Neural progenitor cell (in vitro differentiated cells): ENCODE results near the gene AMIGO2. TPM values are rescaled to one million over a fixed set of nuclear protein-coding genes. Genes with fewer than 3 reads are reported as not detected.

Experiments
- DNase-seq: peaks from one replicate; pipeline ENCODE4 v3.0.0-alpha.2; 2016; ENCODE audit warnings: low spot score
- H2AFZ ChIP-seq: fragments of 200-600 bp; sonication (generic); replicated peaks from 2 replicates; pipeline ENCODE4 v1.6.1; 2016; ENCODE audit warnings: antibody characterized with exemption
- H3F3A ChIP-seq: fragments of 200-600 bp; sonication (generic); 2 replicates; pipeline ENCODE4 v1.6.1; 2016; ENCODE audit warnings: antibody characterized with exemption, low read depth
- H3K27ac ChIP-seq: fragments of 200-600 bp; sonication (generic); 2 replicates; pipeline ENCODE4 v1.5.1; 2016; ENCODE audit warnings: mild to moderate bottlenecking
- H3K27me3 ChIP-seq: fragments of 200-600 bp; sonication (generic); 2 replicates; pipeline ENCODE4 v1.6.1; 2016; ENCODE audit warnings: mild to moderate bottlenecking, moderate library complexity
- H3K36me3 ChIP-seq: fragments of 200-600 bp; sonication (generic); 2 replicates; pipeline ENCODE4 v1.5.1; 2016
- H3K4me1 ChIP-seq: fragments of 200-600 bp; sonication (generic); 2 replicates; pipeline ENCODE4 v1.6.1; 2016; ENCODE audit warnings: mixed run types
- H3K4me2 ChIP-seq: fragments of 200-600 bp; sonication (generic); 2 replicates; pipeline ENCODE4 v1.6.1; 2016
- H3K4me3 ChIP-seq: fragments of 200-600 bp; sonication (generic); 2 replicates; pipeline ENCODE4 v1.5.1; 2016
- H3K79me2 ChIP-seq: fragments of 200-600 bp; sonication (generic); 2 replicates; pipeline ENCODE4 v1.6.1; 2016; ENCODE audit warnings: low read depth
- H3K9ac ChIP-seq: fragments of 200-600 bp; sonication (generic); 2 replicates; pipeline ENCODE4 v1.6.1; 2016
- H3K9me3 ChIP-seq: fragments of 200-600 bp; sonication (generic); 2 replicates; pipeline ENCODE4 v1.5.1; 2016; ENCODE audit warnings: low read depth
- H4K20me1 ChIP-seq: fragments of 200-600 bp; sonication (generic); 2 replicates; pipeline ENCODE4 v1.6.1; 2016; ENCODE audit warnings: low read depth
- H3K27ac Mint-ChIP-seq: 3 replicates; pipeline ENCODE4 v1.8.0; 2021; ENCODE audit warnings: mixed read lengths
- H3K27me3 Mint-ChIP-seq: 2 replicates; pipeline ENCODE4 v1.8.0; 2022; ENCODE audit warnings: low read depth, mild to moderate bottlenecking, inconsistent platforms, moderate library complexity, mixed read lengths; ENCODE audit not compliant: insufficient read depth
- H3K36me3 Mint-ChIP-seq: 3 replicates; pipeline ENCODE4 v1.8.0; 2021; ENCODE audit warnings: mixed read lengths
- H3K4me1 Mint-ChIP-seq: 3 replicates; pipeline ENCODE4 v1.8.0; 2021; ENCODE audit warnings: mixed read lengths
- H3K4me3 Mint-ChIP-seq: 3 replicates; pipeline ENCODE4 v1.8.0; 2021; ENCODE audit warnings: mild to moderate bottlenecking, moderate library complexity, mixed read lengths
- H3K9me3 Mint-ChIP-seq: 3 replicates; pipeline ENCODE4 v1.8.0; 2020; ENCODE audit warnings: mixed read lengths
- EZH2 ChIP-seq: fragments of 200-600 bp; sonication (generic); IDR thresholded peaks from 2 replicates; pipeline ENCODE4 v1.6.1; 2017; ENCODE audit warnings: antibody characterized with exemption, mild to moderate bottlenecking, moderate library complexity
- EZH2phosphoT487 ChIP-seq: fragments of 200-600 bp; sonication (generic); IDR thresholded peaks from 2 replicates; pipeline ENCODE4 v1.6.1; 2017; ENCODE audit warnings: antibody characterized with exemption
- total RNA-seq: library from RNA; depleted of rRNA; stranded (reverse); fragments of >200 nt; gene quantifications from 2 replicates; pipeline ENCODE4 v1.2.3, GENCODE V29; 2015; ENCODE audit warnings: low replicate concordance
- TF ChIP-seq, protein P1 (sequence below): fragments of 200-600 bp; sonication (generic); IDR thresholded peaks from 2 replicates; pipeline ENCODE4 v1.5.1; 2017; ENCODE audit warnings: antibody characterized with exemption, mild to moderate bottlenecking

AMIGO2 gene
- total RNA-seq, 1 donor from 2014 or later, result 1.6 TPM

DNA sequence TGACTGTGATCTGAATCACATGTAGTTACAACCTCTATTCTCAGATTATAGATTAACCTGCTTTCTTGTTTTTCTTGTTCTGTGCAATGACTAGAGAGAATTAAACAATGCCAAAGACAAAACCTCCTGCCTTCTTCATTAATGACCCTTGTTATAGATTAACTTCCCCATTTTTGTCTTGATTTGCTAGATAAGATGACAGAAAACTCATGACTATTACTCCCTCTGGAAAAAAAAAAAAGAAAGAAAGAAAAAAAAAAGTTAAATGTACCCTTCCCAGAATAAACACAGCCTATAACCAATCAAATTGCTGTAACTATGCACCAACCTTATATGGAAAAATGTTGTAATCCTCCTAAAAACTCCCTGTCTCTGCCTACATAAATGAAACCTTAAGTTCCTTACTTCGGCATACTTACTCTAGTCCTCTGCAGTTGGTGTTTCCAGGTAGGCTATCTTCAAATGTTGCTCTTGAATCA is 41.5 kb downstream of the AMIGO2 start:
- H3F3A ChIP-seq, result no peaks in the 10 kb centered on the region
- H3K4me1 ChIP-seq, result no peaks in the 10 kb centered on the region
- H2AFZ ChIP-seq, result no peak overlapping the region
- Mint-ChIP-seq H3K36me3 (no peaks in the 10 kb centered on the region), H3K4me1 (no peaks in the 10 kb centered on the region), H3K27me3 (no peaks in the 10 kb centered on the region), H3K27ac (no peak overlapping the region), H3K9me3 (no peaks in the 10 kb centered on the region), H3K4me3 (no peak overlapping the region)
- H3K27ac ChIP-seq, result no peak overlapping the region
- no peaks in the 10 kb centered on the region for H3K79me2 ChIP-seq
- no peak overlapping the region for H3K9ac ChIP-seq
- no peak for DNase-seq
- H3K4me3 ChIP-seq, result no peak overlapping the region
- no peak overlapping the region for H3K4me2 ChIP-seq
- H3K9me3 ChIP-seq, result no peaks in the 10 kb centered on the region
- H3K27me3 ChIP-seq, result no peaks in the 10 kb centered on the region
- TF ChIP-seq, protein P1, sequence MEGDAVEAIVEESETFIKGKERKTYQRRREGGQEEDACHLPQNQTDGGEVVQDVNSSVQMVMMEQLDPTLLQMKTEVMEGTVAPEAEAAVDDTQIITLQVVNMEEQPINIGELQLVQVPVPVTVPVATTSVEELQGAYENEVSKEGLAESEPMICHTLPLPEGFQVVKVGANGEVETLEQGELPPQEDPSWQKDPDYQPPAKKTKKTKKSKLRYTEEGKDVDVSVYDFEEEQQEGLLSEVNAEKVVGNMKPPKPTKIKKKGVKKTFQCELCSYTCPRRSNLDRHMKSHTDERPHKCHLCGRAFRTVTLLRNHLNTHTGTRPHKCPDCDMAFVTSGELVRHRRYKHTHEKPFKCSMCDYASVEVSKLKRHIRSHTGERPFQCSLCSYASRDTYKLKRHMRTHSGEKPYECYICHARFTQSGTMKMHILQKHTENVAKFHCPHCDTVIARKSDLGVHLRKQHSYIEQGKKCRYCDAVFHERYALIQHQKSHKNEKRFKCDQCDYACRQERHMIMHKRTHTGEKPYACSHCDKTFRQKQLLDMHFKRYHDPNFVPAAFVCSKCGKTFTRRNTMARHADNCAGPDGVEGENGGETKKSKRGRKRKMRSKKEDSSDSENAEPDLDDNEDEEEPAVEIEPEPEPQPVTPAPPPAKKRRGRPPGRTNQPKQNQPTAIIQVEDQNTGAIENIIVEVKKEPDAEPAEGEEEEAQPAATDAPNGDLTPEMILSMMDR, result no peak
- no peak for TF ChIP-seq EZH2
- no peak for TF ChIP-seq EZH2phosphoT487
- no peaks in the 10 kb centered on the region for H3K36me3 ChIP-seq
- no peaks in the 10 kb centered on the region for H4K20me1 ChIP-seq

DNA sequence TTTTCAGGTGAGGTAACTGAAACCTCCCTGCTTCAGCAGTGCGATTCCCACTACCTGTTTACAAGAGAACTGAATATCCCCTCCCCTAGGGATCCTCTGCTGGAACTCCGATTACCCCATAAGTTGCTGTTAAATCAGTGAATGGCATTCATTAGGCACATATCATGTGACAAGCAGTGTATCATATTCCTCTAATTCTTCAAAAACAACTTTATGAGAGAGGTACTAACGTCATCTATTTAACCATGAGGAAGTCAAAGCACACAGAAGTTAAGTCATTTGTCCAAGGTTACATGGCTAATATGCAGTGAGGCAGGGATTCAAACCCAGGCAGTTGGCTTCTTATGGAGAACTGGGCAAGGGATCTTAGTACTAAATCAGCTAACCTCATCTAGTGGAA is 44.3 kb downstream of the AMIGO2 start:
- Histone ChIP-seq H3K27ac (no peak overlapping the region), H3K4me2 (no peak overlapping the region), H3F3A (no peaks in the 10 kb centered on the region), H3K9me3 (no peaks in the 10 kb centered on the region), H3K79me2 (no peaks in the 10 kb centered on the region), H3K36me3 (no peaks in the 10 kb centered on the region), H3K4me1 (no peaks in the 10 kb centered on the region), H2AFZ (no peak overlapping the region), H3K9ac (no peak overlapping the region), H3K4me3 (no peak overlapping the region), H4K20me1 (no peaks in the 10 kb centered on the region), H3K27me3 (no peaks in the 10 kb centered on the region)
- H3K27ac Mint-ChIP-seq, result no peak overlapping the region
- DNase-seq, result no peak
- no peak overlapping the region for H3K4me3 Mint-ChIP-seq
- no peaks in the 10 kb centered on the region for H3K9me3 Mint-ChIP-seq
- no peaks in the 10 kb centered on the region for H3K36me3 Mint-ChIP-seq
- TF ChIP-seq EZH2phosphoT487 (no peak), EZH2 (no peak)
- TF ChIP-seq, protein P1, result no peak
- H3K27me3 Mint-ChIP-seq, result peaks cover 2% of the 10 kb centered on the region
- H3K4me1 Mint-ChIP-seq, result no peaks in the 10 kb centered on the region

DNA sequence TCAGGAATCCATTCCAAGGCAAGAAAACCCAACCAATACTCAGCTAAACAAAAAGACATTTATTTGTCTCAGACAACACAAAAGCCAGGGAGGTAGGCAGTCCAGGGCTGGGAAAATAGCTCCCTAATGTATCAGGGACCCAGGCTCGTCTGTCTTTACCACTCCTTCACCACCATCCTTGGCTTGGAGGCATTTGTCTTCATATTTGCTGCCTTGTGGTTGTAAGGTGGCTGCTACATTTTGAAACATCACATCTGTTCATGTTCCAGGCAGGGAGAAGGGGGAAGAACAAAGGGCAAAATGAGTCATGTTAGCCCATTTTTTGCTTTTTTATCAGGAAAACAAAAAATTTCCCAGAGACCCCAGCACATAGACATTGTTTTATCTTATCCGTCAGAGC is 45.1 kb downstream of the AMIGO2 start:
- TF ChIP-seq EZH2, result no peak
- TF ChIP-seq, protein P1, result no peak
- Histone ChIP-seq H3K9ac (no peak overlapping the region), H3K4me2 (no peak overlapping the region), H4K20me1 (no peaks in the 10 kb centered on the region), H3K27me3 (no peaks in the 10 kb centered on the region), H3K36me3 (no peaks in the 10 kb centered on the region), H2AFZ (no peak overlapping the region), H3K9me3 (no peaks in the 10 kb centered on the region), H3F3A (no peaks in the 10 kb centered on the region), H3K4me1 (no peaks in the 10 kb centered on the region), H3K27ac (no peak overlapping the region), H3K4me3 (no peak overlapping the region), H3K79me2 (no peaks in the 10 kb centered on the region)
- no peak overlapping the region for H3K27ac Mint-ChIP-seq
- no peaks in the 10 kb centered on the region for H3K4me1 Mint-ChIP-seq
- H3K9me3 Mint-ChIP-seq, result no peaks in the 10 kb centered on the region
- H3K27me3 Mint-ChIP-seq, result peaks cover 2% of the 10 kb centered on the region
- no peak overlapping the region for H3K4me3 Mint-ChIP-seq
- H3K36me3 Mint-ChIP-seq, result no peaks in the 10 kb centered on the region
- no peak for DNase-seq
